HPDE6-E6E7 (cell line): ENCODE data around the gene SIGLEC7.
"Not testable (repeated sequence)": the region's sequence is repeated elsewhere in the genome, so short reads cannot be mapped to it uniquely, and the experiment has no call there.

Experiments used
- DNase-seq: peaks from one replicate; pipeline ENCODE4 v3.0.0; 2011; ENCODE audit warnings: missing footprints; ENCODE audit errors: extremely low spot score

The SIGLEC7 gene

DNA sequence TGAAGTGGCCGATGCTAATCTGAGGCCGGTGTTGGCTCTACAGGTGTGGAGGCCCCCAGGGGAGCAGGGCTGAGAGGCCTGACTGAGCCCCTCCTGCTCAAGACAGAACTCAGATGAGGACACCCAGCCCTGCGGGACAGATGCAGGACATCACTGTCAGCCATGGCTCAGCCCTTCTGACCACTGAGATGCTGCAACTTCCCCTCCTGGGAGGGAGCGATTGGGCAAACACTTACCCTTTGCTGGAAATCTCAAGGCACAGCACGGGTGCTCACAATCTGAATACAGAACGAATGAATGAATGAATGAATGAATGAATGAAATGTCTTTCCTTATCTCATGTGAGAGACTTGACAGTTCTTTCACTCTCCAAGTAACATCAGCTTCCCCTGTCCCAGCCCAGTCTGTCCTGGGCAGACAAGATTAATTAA is 3.5 kb upstream of the SIGLEC7 start:
- DNase-seq = no peak

DNA sequence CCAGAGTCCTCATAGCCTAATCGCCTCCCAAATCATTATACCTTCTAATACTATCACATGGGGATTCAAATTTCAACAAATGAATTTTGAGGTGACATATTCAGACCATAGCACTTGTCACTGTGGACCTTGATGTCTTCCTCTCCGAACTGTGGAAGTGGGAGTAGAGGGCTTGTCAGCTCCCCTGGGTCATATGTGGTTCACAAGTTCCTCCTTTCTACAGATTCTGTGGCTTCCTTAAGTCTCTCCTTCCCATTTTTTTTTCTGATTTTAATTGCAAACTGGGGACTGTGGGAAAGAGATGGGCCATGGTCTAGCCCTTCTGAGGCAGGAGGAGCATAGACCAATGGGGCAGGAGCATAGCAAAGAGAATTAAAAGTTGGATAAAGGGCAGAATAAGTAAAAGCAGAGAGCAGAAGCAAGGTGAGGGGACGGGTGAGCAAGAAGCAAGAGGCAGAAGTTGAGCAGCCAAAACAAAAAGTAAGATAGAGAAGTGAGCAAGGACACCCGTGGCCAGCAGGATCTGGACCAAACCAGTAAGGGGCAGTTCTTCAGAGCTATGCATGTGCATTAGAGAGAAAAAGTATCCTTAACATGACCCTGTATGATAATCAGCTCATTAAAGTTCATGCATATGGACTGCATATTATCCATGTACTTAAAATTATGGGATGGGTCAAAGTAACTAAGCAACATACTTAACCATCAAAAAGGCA is 2.6 kb upstream of the SIGLEC7 start:
- no peak for DNase-seq

DNA sequence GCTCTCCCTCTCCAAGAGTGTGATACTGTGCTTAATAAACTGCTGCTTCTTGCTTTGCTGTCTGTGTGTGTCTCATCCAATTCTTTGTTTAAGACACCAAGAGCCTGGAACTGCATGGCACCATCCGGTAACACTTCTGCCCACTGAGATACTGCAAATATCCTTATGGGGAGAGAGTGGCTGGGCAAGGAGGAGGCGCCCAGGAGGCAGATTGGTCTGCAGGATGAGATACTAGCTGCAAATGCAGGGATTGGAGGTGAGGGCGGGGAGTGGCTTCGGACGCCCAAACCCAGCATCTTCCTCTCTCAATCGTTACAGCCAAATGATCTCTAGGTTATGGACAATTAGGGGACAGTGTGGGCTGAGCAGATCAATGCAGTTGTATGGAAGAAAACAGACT is 1.7 kb upstream of the SIGLEC7 start:
- DNase-seq = no peak

DNA sequence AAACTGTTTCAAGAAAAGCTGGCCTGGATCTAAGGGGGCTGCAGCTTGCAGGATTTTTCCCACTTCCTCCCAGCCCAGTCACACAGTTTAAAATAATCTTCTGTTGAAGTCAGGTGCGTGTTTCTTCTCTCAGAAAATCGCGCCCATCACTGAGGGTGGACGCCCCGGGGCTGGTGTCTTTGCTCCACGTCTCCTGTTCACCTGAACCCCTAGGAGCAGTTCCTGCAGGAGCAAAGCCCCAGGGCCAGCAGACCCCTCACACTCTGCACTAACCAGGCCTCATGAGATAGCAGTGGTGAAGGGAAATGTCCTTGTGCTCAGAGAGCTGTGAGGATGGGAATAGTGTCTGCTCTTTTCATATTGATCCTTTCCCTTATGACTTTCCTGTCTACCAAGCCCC is 920 bp upstream of the SIGLEC7 start:
- no peak for DNase-seq

DNA sequence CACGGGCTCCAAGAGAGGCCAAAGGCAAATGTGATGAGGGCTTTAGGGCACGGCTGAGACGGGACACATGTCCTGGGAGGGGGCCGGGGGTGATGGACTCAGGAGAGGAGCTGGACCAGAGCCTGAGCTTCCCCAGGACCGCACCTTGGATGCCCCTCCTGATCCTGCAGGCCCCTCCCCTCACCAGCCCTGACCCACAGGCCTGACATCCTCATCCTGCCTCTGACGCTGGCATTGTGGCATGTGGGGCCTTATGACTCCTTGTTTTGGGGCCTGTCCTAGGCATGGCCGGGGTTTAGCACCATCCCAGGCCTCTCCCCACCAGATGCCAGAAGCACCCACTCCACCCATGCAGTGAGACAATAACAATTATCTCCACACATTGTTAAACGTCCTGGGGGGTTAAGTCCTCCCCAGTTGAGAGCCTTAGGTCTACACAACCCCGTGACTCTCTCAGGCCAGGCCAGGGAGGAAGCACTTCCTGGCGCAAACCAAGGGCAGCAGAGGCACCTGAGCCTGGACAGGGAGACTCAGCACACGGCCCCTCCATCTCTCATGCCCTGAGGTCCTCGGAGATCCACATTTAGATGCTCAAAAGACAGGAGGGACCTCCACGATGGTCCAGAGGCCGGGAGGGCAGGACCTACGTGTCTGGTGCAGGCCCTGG is 841 bp downstream of the SIGLEC7 start:
- DNase-seq = not testable (repeated sequence)

DNA sequence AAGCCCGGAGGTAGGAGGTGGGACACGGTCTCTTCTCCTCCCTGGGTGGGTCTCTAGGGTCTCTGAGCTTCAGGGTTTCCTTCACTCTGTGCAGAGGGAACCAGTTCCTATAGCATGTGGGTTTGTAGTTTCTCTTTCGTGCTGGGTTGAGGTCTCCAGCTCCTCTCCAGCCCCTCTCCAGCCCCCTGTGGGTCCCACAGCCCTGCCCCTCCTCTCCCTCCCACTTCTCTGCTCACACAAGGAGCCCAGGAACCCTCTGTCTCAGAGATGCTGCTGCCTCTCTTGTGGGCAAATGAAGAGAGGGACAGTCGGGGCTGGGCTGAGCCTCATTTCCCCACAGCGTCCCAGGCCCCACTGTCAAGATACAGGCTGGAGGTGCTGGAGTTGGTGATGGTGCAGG is 1.4 kb downstream of the SIGLEC7 start:
- no peak for DNase-seq

DNA sequence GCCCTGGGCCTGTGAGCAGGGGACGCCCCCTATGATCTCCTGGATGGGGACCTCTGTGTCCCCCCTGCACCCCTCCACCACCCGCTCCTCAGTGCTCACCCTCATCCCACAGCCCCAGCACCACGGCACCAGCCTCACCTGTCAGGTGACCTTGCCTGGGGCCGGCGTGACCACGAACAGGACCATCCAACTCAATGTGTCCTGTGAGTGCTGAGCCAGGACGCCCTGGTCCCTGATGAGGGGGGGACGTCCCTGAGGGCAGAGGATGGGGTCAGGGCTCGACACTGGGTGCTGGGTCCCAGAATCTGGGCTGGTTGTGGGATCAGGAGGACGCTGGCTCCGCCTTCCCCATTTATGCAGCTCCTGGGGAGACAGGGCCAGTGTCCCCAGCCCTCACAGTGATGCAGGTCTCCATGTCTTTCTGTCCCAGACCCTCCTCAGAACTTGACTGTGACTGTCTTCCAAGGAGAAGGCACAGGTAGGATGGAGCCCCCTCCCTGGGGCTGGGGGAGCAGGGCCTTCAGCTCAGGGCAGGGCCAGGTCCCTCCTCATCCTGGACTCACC is 2.5 kb downstream of the SIGLEC7 start:
- DNase-seq = no peak

DNA sequence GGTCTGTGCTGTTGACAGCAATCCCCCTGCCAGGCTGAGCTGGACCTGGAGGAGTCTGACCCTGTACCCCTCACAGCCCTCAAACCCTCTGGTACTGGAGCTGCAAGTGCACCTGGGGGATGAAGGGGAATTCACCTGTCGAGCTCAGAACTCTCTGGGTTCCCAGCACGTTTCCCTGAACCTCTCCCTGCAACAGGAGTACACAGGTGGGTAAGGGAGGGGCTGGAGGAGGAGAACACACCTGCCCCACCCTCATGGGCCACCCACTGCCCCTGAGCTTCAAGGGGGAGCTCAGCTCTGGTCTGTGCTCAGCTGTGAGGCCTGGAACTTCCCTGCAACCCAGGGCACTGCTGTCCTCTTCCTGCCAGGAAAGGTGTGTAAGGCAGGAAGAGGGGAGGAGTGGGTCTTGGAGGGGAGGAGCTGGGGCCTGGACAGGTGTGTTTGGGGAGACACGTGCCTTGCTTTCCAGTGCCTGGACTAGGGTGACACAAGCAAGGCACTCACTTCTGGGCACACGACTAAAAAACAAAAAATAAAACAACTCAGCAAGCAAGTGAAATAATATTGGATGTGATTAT is 3.9 kb downstream of the SIGLEC7 start:
- DNase-seq = no peak

DNA sequence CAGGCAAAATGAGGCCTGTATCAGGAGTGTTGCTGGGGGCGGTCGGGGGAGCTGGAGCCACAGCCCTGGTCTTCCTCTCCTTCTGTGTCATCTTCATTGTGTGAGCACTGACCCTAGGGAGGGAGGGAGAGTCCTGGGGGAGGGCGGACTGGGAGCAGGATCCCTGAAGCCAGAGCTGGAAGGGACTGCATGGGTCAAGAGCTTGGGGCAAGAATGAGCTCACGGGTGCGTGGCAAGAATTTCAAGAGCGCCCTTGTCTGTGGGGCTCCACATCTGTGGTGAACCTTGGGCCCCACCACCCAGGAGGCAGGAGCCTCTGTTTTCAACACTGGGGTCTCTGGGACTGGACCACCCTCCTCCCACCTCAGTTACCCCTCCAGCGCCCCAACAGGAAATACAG is 4.7 kb downstream of the SIGLEC7 start:
- DNase-seq = no peak

DNA sequence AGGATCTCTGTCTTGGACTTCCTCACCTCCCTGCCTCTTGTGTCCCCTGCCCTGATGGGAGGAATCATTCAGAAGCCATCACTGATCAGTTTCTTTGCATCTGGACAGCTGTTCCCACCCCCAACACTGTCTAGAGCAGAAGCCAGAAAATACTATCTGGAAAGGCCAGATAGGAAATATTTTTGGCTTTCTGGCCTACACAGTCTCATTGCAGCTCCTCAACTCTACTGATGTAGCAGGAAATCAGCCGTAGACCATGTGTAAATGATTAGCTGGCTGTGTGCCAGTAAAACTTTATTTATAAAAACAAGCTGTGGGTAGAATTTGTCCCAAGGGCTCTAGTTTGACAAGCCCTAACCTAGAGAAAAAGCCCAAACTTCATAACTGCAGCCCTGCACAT is 5.6 kb downstream of the SIGLEC7 start:
- no peak for DNase-seq

DNA sequence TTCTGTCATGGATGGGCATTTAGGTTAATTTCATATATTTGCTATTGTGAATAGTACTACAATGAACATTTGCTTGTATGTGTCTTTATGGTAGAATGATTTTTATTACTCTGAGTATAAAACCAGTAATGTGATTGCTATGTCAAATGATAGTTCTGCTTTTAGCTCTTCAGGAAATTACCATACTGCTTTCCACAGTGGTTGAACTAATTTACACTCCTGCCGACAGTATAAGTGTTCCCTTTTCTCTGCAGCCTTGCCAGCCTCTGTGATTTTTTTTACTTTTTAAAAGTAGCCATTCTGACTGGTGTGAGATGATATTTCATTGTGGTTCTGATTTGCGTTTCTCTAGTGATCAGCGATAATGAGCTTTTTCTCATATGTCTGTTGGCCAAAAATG is 6.5 kb downstream of the SIGLEC7 start:
- DNase-seq = no peak

DNA sequence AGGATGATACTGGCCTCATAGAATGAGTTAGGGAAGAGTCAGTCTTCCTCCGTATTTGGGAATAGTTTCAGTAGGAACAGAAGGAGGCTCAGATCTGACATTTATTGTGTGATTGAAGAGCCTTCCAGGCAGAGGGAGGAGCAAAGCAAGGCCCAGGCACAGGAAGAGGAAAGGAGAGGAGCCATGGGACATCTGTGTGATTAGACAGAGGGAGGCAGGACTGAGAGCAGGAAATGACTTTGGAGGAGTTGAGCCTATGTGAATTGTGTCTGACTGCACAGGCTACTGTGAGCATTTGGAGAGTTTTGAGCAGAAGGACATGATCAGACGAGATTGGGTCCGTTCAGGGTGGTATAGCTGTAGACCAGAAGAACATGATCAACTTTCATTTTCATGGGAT is 8.5 kb downstream of the SIGLEC7 start:
- no peak for DNase-seq

DNA sequence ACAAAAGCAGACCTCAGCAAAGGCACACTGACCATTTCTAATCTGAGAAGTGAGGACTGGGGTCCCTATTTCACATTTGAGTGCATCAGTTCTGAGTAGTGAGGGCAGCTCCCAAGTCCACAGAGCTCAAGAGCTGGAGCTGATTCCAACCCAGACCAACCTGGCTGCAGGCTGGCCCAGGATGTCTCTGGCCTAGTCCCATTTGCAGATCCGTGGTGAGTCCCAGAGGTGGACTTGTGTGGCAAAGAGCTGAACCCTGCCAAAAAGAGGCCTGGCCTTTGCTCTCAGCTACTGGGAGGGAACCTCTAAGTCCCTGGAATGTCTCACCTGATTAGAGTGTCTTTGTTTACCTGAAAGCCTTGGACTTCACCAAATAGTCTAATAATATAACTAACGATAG is 14.6 kb downstream of the SIGLEC7 start:
- DNase-seq = no peak

DNA sequence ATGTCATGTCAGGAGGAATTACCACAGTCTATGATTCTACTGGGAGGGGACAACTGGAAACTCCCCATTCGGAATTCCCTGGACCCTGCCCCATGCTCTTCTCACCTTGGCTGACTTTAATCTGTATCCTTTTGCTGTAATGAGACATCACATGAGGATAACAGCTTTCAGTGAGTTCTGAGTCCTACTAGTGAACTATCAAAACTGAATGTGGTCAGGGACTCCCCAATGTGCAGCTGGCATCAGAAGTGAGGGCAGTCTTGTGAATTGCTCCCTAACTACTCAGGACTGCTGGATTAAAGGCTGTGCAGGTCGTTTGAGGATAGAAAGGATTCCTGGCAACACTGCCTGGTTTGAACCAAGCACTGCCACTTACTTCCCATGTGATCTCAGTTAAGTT is 15.2 kb downstream of the SIGLEC7 start:
- DNase-seq = no peak

DNA sequence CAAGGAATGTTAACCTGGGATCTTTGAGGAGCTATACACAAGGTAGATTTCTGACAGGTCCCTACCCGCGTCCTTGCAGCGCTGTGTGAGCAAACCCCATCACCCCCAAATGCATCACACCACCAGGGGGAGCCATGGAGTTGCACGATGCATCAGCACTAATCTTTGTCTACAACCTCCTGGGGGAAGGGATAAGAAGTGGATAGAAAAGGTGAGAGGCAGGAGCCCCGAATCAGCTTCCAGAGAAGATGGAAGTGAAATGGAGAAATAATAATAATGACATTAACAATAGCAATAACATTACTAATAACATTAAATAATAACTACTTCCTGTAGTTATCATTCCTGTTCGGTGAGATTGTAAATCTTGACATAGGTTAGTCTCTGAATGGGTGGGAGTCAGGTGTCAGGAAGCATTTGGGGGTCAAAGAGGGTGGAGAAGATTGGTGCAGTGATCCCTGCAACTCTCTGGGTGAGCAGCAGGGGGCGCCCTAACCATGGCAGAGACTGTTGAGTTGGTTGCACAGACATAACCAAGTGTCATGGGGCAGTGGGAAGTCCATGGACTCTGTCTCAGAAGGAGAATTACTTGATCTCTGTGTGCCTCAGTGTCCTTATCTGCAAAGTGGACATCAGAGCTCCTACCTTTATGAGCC is 16.5 kb downstream of the SIGLEC7 start:
- DNase-seq = peak; percentile 11

DNA sequence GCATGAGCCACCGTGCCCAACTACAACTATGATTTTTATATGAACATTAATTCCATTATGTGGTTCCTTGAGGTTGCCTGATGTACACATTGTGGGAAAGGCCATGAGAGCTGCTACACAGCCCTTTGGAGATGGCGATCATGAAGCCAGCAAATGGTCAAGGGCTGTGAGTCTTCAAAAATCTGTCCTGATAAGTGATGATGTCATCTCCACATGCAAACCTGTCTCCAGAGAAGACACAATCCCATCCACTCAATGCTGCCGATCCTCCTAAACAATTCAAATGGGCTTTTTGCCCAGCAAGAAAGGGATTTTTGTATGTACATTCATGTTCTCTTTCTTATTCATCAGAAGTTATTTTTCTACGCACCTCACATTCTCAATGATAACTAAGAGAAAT is 17.6 kb downstream of the SIGLEC7 start:
- DNase-seq = no peak

DNA sequence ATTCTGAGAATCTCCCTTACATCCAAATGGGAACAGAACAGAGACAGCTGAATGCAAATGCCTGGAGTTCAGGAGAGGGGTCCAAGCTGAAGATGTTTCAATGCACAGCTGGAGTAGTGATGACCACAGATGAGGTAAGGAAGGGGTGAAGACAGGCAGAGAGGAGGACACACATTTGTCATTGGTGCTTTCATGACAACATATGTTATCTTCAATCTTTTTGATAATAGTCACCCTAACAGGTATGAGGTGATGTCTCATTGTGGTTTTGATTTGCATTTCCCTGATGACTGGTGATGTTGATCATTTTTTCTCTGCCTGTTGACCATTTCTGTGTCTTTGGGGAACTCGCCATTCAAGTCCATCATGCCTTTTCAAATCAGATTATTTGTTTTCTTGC is 19.2 kb downstream of the SIGLEC7 start:
- DNase-seq = no peak

DNA sequence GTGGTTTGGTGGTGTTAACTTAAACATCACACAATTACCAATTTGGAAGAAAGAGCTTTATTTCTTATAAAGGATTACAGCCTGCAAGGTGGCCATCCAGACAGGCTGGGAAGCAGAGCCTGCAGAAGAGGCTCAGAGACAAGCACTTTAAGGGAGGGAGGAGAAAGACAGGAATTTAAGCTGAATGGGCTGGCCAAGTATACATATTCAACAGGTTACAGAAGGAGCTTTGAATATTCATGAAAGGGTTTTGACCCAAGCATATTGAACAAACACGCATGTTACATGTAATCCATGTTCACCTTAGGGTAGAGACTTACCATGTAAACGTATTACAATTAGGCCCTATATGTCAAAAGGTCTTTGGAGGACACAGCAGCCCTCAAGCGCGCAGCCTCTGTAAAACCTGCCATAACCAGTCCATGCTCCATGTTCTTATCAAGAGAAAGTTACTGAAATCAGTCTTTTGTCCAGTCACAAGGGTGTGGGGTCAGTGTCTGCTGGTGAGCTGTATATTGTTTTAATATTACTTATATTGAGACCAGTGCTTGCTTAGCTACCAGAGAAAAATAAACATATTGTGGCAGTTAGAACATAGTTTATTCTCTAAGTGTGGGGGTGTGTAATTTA is 19.9 kb downstream of the SIGLEC7 start:
- no peak for DNase-seq

DNA sequence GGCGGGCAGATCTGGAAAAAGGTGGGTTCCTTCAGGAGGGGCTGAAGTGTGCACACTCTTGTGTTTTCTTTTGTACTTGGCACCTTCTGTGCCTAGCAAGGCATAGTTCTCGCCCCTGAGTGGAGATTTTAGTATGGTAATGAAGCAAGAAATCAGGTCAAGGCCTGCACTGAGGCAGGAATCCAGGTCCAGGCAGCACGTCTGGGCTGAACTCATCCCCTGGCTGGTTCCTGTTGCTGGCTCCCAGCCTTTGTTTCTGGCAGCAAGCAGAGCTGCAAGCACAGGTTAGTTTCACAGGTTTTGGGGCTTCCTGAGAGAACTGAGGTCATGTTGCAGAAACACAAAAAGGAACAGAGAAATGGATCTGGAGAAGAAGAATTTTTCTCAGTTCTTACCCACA is 21.2 kb downstream of the SIGLEC7 start:
- DNase-seq = no peak

DNA sequence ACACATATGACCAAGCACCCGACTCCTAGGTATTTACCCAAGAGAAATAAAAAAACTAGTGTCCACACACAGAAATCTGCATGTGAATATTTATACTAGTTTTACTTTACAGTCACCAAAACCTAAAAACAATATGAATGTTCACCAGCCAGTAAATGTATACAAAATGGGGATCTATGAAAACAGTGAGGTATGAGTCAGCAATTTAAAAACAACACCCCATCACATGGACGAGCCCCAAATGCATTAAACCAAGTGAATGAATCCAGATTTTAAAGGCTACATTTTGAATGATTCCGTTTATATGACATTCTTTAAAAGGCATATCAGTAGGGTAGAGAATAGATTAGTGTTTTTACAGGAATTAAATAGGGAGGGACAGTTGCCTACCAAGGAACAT is 22.1 kb downstream of the SIGLEC7 start:
- DNase-seq = no peak

DNA sequence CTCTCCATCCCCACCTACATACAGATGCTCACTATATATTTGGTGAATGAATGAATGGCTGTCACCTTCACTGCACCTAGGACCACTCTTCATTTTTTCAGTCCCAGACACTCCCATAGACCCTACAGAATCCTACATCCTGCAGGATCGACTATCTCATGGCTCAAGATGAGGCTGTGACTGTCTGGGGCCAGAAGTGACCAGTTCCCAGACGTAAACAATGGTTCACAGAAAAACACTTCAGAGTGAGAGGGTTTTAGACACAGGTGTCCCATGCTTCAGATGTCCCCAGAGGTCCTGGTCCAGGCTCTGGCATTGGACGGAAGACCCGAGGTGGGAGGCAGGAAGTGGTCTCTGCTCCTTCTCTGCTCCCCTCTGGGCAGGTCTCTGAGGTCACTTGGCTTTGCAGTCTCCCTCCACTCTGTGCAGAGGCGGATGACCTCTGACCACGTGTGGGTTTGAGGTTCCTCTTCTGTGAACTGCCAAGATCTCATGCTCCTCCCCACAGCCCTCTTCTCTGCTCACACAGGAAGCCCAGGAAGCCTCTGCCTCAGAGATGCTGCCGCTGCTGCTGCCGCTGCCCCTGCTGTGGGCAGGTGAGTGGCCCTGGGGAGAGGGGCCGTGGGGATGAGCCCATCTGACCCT is 24.9 kb downstream of the SIGLEC7 start:
- DNase-seq = no peak
